ENCODE data around the gene SLC9A9.

DNA sequence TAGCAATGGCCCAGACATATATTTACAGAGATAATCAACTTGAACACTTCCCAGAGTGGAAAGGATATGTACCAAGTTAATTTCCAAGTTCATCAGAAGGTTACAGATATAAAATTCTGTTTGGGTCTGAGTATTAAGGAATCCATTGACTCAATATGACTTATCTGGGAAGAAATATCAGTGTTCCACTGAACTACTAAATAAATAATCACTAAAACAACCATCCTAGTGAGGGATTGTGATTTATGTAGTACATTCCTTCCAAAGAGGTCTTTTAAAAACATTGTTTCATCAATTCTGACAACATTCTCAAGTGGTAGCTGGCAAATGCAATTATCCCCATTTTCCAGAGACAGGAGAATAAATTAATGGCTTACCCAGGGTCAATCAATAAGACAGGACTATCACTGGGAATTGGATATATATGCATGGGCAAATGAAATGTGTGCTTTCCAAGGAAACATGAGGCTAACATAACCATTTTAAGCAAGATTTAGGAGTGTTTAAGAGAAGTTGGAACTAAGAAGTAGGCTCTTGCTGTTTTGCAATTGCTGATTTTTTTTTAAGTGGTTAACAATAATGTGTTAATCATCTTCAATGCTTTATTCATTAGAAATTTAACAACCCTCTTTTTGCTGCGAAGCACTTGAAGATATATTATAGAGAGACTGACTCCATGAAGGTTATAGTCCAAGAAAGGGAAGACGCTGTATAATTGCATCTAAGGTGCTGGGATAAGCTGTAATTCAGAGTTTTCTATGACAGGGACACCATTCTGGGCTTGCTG is 37.9 kb downstream of the SLC9A9 start:
- TF ChIP-seq, protein P1, sequence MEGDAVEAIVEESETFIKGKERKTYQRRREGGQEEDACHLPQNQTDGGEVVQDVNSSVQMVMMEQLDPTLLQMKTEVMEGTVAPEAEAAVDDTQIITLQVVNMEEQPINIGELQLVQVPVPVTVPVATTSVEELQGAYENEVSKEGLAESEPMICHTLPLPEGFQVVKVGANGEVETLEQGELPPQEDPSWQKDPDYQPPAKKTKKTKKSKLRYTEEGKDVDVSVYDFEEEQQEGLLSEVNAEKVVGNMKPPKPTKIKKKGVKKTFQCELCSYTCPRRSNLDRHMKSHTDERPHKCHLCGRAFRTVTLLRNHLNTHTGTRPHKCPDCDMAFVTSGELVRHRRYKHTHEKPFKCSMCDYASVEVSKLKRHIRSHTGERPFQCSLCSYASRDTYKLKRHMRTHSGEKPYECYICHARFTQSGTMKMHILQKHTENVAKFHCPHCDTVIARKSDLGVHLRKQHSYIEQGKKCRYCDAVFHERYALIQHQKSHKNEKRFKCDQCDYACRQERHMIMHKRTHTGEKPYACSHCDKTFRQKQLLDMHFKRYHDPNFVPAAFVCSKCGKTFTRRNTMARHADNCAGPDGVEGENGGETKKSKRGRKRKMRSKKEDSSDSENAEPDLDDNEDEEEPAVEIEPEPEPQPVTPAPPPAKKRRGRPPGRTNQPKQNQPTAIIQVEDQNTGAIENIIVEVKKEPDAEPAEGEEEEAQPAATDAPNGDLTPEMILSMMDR (IDR thresholded peaks at IDR 0.05), result no peak
- TF ChIP-seq POLR2AphosphoS5 (IDR thresholded peaks at IDR 0.05), result no peak
- no peak for TF ChIP-seq POLR2A (IDR thresholded peaks at IDR 0.05)
- no peak for TF ChIP-seq EP300 (IDR thresholded peaks at IDR 0.05)

Measured in gastroesophageal sphincter (tissue), 3 donors.